ENCODE data around the gene FBXO3.

Gene FBXO3

GRCh38 chr11:33775832-33776470 is 1.6 kb upstream of the FBXO3 start:
- no peak for TF ChIP-seq CTCF (IDR thresholded peaks at IDR 0.05)
- H3K9me3 ChIP-seq (ENCODE audit: control insufficient read depth, low read length): no peaks in the 10 kb centered on the region
- H3K9ac ChIP-seq: no peak overlapping the region
- no peak overlapping the region for H3K27ac ChIP-seq
- no peak overlapping the region for H3K4me3 ChIP-seq (ENCODE audit: low read depth, low read length)
- peaks cover 15% of the 10 kb centered on the region for H3K4me1 ChIP-seq
- peaks cover 9% of the 10 kb centered on the region for H3K79me2 ChIP-seq
- H3K27me3 ChIP-seq (ENCODE audit: control insufficient read depth, insufficient read depth, low read length): no peaks in the 10 kb centered on the region
- H3K4me2 ChIP-seq (ENCODE audit: low read length): no peak overlapping the region
- no peak overlapping the region for H2AFZ ChIP-seq
- no peaks in the 10 kb centered on the region for H3K36me3 ChIP-seq (ENCODE audit: control insufficient read depth, insufficient read depth, low read length)

- Histone ChIP-seq H3K27me3 (ENCODE audit: control insufficient read depth, insufficient read depth, low read length) (no peaks in the 10 kb centered on the region), H3K9me3 (ENCODE audit: control insufficient read depth, low read length) (no peaks in the 10 kb centered on the region), H3K4me3 (ENCODE audit: low read depth, low read length) (no peak overlapping the region), H3K4me1 (peaks cover 12% of the 10 kb centered on the region), H2AFZ (no peak overlapping the region), H3K79me2 (peaks cover 9% of the 10 kb centered on the region), H3K9ac (no peak overlapping the region), H3K36me3 (ENCODE audit: control insufficient read depth, insufficient read depth, low read length) (no peaks in the 10 kb centered on the region), H3K27ac (no peak overlapping the region), H3K4me2 (ENCODE audit: low read length) (no peak overlapping the region)
- no peak for TF ChIP-seq CTCF (IDR thresholded peaks at IDR 0.05)
Observed at GRCh38 chr11:33775467-33775807, 1.1 kb upstream of the FBXO3 start.

GRCh38 chr11:33774736-33775466 is 581 bp upstream of the FBXO3 start:
- no peaks in the 10 kb centered on the region for H3K36me3 ChIP-seq (ENCODE audit: control insufficient read depth, insufficient read depth, low read length)
- H3K27ac ChIP-seq: peak overlapping the region; percentile 71
- H3K4me3 ChIP-seq (ENCODE audit: low read depth, low read length): peak overlapping the region; percentile 77
- H3K9ac ChIP-seq: no peak overlapping the region
- H3K27me3 ChIP-seq (ENCODE audit: control insufficient read depth, insufficient read depth, low read length): no peaks in the 10 kb centered on the region
- no peaks in the 10 kb centered on the region for H3K9me3 ChIP-seq (ENCODE audit: control insufficient read depth, low read length)
- no peak for TF ChIP-seq CTCF (IDR thresholded peaks at IDR 0.05)
- peak overlapping the region; percentile 91 for H3K4me2 ChIP-seq (ENCODE audit: low read length)
- peaks cover 7% of the 10 kb centered on the region for H3K4me1 ChIP-seq
- H2AFZ ChIP-seq: peak overlapping the region; percentile 97
- H3K79me2 ChIP-seq: peaks cover 9% of the 10 kb centered on the region

- H3K27ac ChIP-seq: peak overlapping the region; percentile 72
- H2AFZ ChIP-seq: peak overlapping the region; percentile 87
- no peak for TF ChIP-seq CTCF (IDR thresholded peaks at IDR 0.05)
- peak overlapping the region; percentile 76 for H3K4me2 ChIP-seq (ENCODE audit: low read length)
- H3K4me3 ChIP-seq (ENCODE audit: low read depth, low read length): peak overlapping the region; percentile 77
- H3K9ac ChIP-seq: peak overlapping the region; percentile 53
- H3K4me1 ChIP-seq: peaks cover 2% of the 10 kb centered on the region
- no peaks in the 10 kb centered on the region for H3K27me3 ChIP-seq (ENCODE audit: control insufficient read depth, insufficient read depth, low read length)
- no peaks in the 10 kb centered on the region for H3K9me3 ChIP-seq (ENCODE audit: control insufficient read depth, low read length)
- H3K79me2 ChIP-seq: peaks cover 9% of the 10 kb centered on the region
- H3K36me3 ChIP-seq (ENCODE audit: control insufficient read depth, insufficient read depth, low read length): no peaks in the 10 kb centered on the region
Observed at GRCh38 chr11:33773404-33773986, 825 bp downstream of the FBXO3 start.
